Measurements from ENCODE around the gene ROR1. TPM values are rescaled to one million over a fixed set of nuclear protein-coding genes. Genes with fewer than 3 reads are reported as not detected.

ROR1 gene
- total and polyA plus RNA-seq, 2 donors (not counting 1 experiment from before 2014, with no cell fraction given), result 0.46 to 16.0 TPM

- 71% methylated on average over 1 of the region's 3 CpGs for WGBS (ENCODE audit: insufficient coverage)
- H4K20me1 ChIP-seq (ENCODE audit: control insufficient read depth, insufficient read depth, low read length, poor library complexity, severe bottlenecking), result no peaks in the 10 kb centered on the region
- CTCF ChIA-PET, result interaction anchor here (0.9 kb wide), 1 partner anchor 31 kb away, joined by 3 read pairs; no protein-coding TSS in a partner anchor
Measured at GRCh38 chr1:64166629-64167028, 392.8 kb downstream of the ROR1 start.

GRCh38 chr1:64167176-64167575, 393.4 kb downstream of the ROR1 start:
- Mint-ChIP-seq H3K27me3 (peaks cover 6% of the 10 kb centered on the region), H3K4me1 (no peaks in the 10 kb centered on the region), H3K9me3 (ENCODE audit: insufficient read depth) (no peaks in the 10 kb centered on the region), H3K4me3 (no peak overlapping the region), H3K27ac (no peak overlapping the region)
- Histone ChIP-seq H4K20me1 (ENCODE audit: control insufficient read depth, insufficient read depth, low read length, poor library complexity, severe bottlenecking) (no peaks in the 10 kb centered on the region), H3K4me3 (ENCODE audit: control extremely low read depth in 1 of 5, extremely low read depth in 1 of 5, insufficient read depth in 1 of 5, low read depth in 2 of 5, low read length in 4 of 5) (no peak overlapping the region), H3K9me3 (ENCODE audit: control extremely low read depth in 1 of 3, control insufficient read depth in 2 of 3, insufficient read depth in 1 of 3, low read length in 2 of 3) (no peaks in the 10 kb centered on the region), H3K4me1 (ENCODE audit: control insufficient read depth in 2 of 2, insufficient read depth in 2 of 2, low read length in 2 of 2) (no peaks in the 10 kb centered on the region), H3K27me3 (replicated peaks in 1 of 4; ENCODE audit: control extremely low read depth in 1 of 4, control insufficient read depth in 3 of 4, insufficient read depth in 4 of 4, low read length in 3 of 4) (no peaks in the 10 kb centered on the region), H2AFZ (ENCODE audit: insufficient read depth, low read depth, low read length, poor library complexity, severe bottlenecking) (no peak overlapping the region), H3K79me2 (ENCODE audit: control insufficient read depth, insufficient read depth, low read length) (no peaks in the 10 kb centered on the region), H3K9ac (ENCODE audit: low read length) (no peak overlapping the region), H3K27ac (ENCODE audit: low read length in 2 of 2) (no peak overlapping the region), H3K4me2 (replicated peaks; ENCODE audit: low read depth, low read length, poor library complexity, severe bottlenecking) (no peak overlapping the region), H3K36me3 (replicated peaks in 1 of 2; ENCODE audit: control extremely low read depth in 1 of 2, control insufficient read depth in 1 of 2, extremely low read depth in 1 of 2, insufficient read depth in 2 of 2, low read length in 1 of 2) (peaks cover 0 to 3% of the 10 kb centered on the region in 2 experiments)
- WGBS (ENCODE audit: insufficient coverage), result 20% methylated on average over 1 of the region's 2 CpGs
- intact Hi-C loops (cut with micrococcal nuclease), result no loop called here
- ChIA-PET CTCF (interaction anchor here (0.9 kb wide), 1 partner anchor 31 kb away, joined by 3 read pairs; no protein-coding TSS in a partner anchor), POLR2A (no interaction called here)
- no peak for DNase-seq
- TF ChIP-seq EZH2 (IDR thresholded peaks at IDR 0.05; ENCODE audit: borderline replicate concordance, insufficient read depth, low read depth, low read length, poor library complexity, severe bottlenecking), result no peak
- TF ChIP-seq, protein P1, sequence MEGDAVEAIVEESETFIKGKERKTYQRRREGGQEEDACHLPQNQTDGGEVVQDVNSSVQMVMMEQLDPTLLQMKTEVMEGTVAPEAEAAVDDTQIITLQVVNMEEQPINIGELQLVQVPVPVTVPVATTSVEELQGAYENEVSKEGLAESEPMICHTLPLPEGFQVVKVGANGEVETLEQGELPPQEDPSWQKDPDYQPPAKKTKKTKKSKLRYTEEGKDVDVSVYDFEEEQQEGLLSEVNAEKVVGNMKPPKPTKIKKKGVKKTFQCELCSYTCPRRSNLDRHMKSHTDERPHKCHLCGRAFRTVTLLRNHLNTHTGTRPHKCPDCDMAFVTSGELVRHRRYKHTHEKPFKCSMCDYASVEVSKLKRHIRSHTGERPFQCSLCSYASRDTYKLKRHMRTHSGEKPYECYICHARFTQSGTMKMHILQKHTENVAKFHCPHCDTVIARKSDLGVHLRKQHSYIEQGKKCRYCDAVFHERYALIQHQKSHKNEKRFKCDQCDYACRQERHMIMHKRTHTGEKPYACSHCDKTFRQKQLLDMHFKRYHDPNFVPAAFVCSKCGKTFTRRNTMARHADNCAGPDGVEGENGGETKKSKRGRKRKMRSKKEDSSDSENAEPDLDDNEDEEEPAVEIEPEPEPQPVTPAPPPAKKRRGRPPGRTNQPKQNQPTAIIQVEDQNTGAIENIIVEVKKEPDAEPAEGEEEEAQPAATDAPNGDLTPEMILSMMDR (IDR thresholded peaks at IDR 0.05), result no peak
- ATAC-seq (ENCODE audit: low read depth), result no peak

More at GRCh38 chr1:64166629-64167028, 392.8 kb downstream of the ROR1 start:
- Histone ChIP-seq H3K9ac (ENCODE audit: low read length) (no peak overlapping the region), H3K4me1 (ENCODE audit: control insufficient read depth in 2 of 2, insufficient read depth in 2 of 2, low read length in 2 of 2) (no peaks in the 10 kb centered on the region), H2AFZ (ENCODE audit: insufficient read depth, low read depth, low read length, poor library complexity, severe bottlenecking) (no peak overlapping the region), H3K36me3 (replicated peaks in 1 of 2; ENCODE audit: control extremely low read depth in 1 of 2, control insufficient read depth in 1 of 2, extremely low read depth in 1 of 2, insufficient read depth in 2 of 2, low read length in 1 of 2) (peaks cover 0 to 3% of the 10 kb centered on the region in 2 experiments), H3K79me2 (ENCODE audit: control insufficient read depth, insufficient read depth, low read length) (no peaks in the 10 kb centered on the region), H3K9me3 (ENCODE audit: control extremely low read depth in 1 of 3, control insufficient read depth in 2 of 3, insufficient read depth in 1 of 3, low read length in 2 of 3) (no peaks in the 10 kb centered on the region), H3K4me2 (replicated peaks; ENCODE audit: low read depth, low read length, poor library complexity, severe bottlenecking) (no peak overlapping the region), H3K27ac (ENCODE audit: low read length in 2 of 2) (no peak overlapping the region), H3K27me3 (replicated peaks in 1 of 4; ENCODE audit: control extremely low read depth in 1 of 4, control insufficient read depth in 3 of 4, insufficient read depth in 4 of 4, low read length in 3 of 4) (no peaks in the 10 kb centered on the region), H3K4me3 (ENCODE audit: control extremely low read depth in 1 of 5, extremely low read depth in 1 of 5, insufficient read depth in 1 of 5, low read depth in 2 of 5, low read length in 4 of 5) (no peak overlapping the region)
- POLR2A ChIA-PET, result no interaction called here
- intact Hi-C loops (cut with micrococcal nuclease), result no loop called here
- H3K9me3 Mint-ChIP-seq (ENCODE audit: insufficient read depth), result no peaks in the 10 kb centered on the region
- H3K27me3 Mint-ChIP-seq, result peaks cover 6% of the 10 kb centered on the region
- no peaks in the 10 kb centered on the region for H3K4me1 Mint-ChIP-seq
- no peak overlapping the region for H3K27ac Mint-ChIP-seq
- DNase-seq (no peak), ATAC-seq (ENCODE audit: low read depth) (no peak)
- no peak overlapping the region for H3K4me3 Mint-ChIP-seq
- no peak for TF ChIP-seq EZH2 (IDR thresholded peaks at IDR 0.05; ENCODE audit: borderline replicate concordance, insufficient read depth, low read depth, low read length, poor library complexity, severe bottlenecking)
- TF ChIP-seq, protein P1 (IDR thresholded peaks at IDR 0.05), result no peak
